ENCODE measurements around the gene PEX12. TPM values are rescaled to one million over a fixed set of nuclear protein-coding genes. Genes with fewer than 3 reads are reported as not detected.

PEX12 gene
- total RNA-seq, 6 experiments from 2014 or later: 6.2 to 9.0 (median 7.2) TPM

DNA sequence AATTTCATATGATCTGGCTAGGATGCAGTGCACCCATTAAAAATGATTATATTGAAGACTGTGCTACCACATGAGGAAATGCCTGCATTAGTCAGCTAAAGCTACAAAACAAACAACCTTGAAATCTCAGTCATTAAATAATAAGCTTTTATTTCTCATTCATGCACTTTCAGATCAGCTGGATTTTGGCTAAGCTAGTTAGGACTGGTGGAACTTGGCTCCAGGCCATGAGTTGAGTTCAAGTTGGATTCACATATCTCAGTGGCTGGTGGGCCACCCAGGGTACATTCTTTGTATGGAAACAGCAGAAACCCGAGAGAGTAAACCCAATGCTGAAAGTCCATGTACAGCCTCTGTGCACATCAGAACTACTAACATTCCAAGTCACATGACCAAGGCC, 34.5 kb downstream of the PEX12 start:
- Mint-ChIP-seq H3K36me3 (ENCODE audit: low read depth) (no peaks in the 10 kb centered on the region), H3K4me3 (no peak overlapping the region; the same call in 1 of the 2 replicates), H3K27ac (no peak overlapping the region), H3K27me3 (ENCODE audit: insufficient read depth) (peaks cover 14% of the 10 kb centered on the region; the same call in 1 of the 2 replicates), H3K4me1 (ENCODE audit: low read depth) (peaks cover 36% of the 10 kb centered on the region), H3K9me3 (no peaks in the 10 kb centered on the region)
- peak; percentile 35 for DNase-seq
- no peak for TF ChIP-seq CTCF (IDR thresholded peaks at IDR 0.05)

GRCh38 chr17:35542990-35543389, 35.4 kb downstream of the PEX12 start:
- H3K27ac Mint-ChIP-seq: no peak overlapping the region
- no peak for DNase-seq
- H3K27me3 Mint-ChIP-seq (ENCODE audit: insufficient read depth): peaks cover 10% of the 10 kb centered on the region; the same call in 1 of the 2 replicates
- H3K9me3 Mint-ChIP-seq: no peaks in the 10 kb centered on the region
- TF ChIP-seq CTCF (IDR thresholded peaks at IDR 0.05): no peak
- peaks cover 42% of the 10 kb centered on the region for H3K4me1 Mint-ChIP-seq (ENCODE audit: low read depth)
- H3K36me3 Mint-ChIP-seq (ENCODE audit: low read depth): no peaks in the 10 kb centered on the region
- H3K4me3 Mint-ChIP-seq: no peak overlapping the region

GRCh38 chr17:35541434-35541833, 36.9 kb downstream of the PEX12 start:
- no peak for DNase-seq
- peak overlapping the region; percentile 85 for H3K4me3 Mint-ChIP-seq
- peaks cover 51% of the 10 kb centered on the region for H3K4me1 Mint-ChIP-seq (ENCODE audit: low read depth)
- H3K36me3 Mint-ChIP-seq (ENCODE audit: low read depth): no peaks in the 10 kb centered on the region
- H3K9me3 Mint-ChIP-seq: no peaks in the 10 kb centered on the region
- no peak for TF ChIP-seq CTCF (IDR thresholded peaks at IDR 0.05)
- H3K27me3 Mint-ChIP-seq (ENCODE audit: insufficient read depth): peaks cover 4% of the 10 kb centered on the region; the same call in 1 of the 2 replicates
- peak overlapping the region; percentile 71 for H3K27ac Mint-ChIP-seq

DNA sequence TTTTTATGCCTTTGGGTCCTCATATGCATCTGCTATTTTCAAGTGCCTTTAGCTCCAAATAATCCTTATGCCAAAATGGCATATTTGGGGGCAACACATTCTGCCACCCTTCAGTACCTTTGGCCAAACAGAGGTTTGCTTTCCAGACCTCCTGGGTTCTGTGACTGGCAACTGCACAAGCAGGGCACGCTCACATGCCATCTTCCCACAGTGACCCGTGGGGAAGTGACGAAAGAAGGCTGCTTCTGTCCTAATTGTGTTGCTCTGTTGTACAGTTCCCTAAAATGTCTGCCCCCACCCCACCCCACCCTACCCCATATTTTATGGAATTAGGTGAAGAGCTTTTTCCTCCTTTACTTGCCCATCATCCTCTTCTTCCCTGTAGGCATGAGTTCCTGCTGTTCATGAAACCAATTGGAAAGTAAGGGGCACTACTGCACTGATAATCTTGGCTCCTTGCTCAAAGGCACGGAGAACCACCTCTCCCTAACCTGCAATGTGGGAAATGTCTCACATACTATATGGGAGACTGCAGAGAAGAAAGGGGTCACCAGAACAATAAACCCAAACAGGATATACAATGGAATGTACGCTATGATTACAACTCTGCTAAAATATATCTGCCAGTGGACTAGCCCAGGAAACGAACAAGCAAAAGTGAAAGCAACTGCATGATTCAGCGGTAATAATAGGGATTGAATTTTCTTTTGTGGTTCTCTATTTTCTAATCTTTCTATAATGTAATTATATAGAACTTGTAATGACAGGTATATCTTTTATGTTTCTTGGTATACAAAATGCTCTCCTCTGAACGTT, 37.6 kb downstream of the PEX12 start:
- no peak for TF ChIP-seq CTCF (IDR thresholded peaks at IDR 0.05)
- Mint-ChIP-seq H3K9me3 (no peaks in the 10 kb centered on the region), H3K27me3 (ENCODE audit: insufficient read depth) (no peaks in the 10 kb centered on the region), H3K27ac (peak overlapping the region; percentile 71), H3K36me3 (ENCODE audit: low read depth) (no peaks in the 10 kb centered on the region), H3K4me1 (ENCODE audit: low read depth) (peaks cover 51% of the 10 kb centered on the region), H3K4me3 (peak overlapping the region; percentile 85)
- DNase-seq: peak; percentile 2

GRCh38 chr17:35539659-35540026, 38.7 kb downstream of the PEX12 start:
- H3K9me3 Mint-ChIP-seq: no peaks in the 10 kb centered on the region
- TF ChIP-seq CTCF (IDR thresholded peaks at IDR 0.05): peak; percentile 56
- H3K36me3 Mint-ChIP-seq (ENCODE audit: low read depth): no peaks in the 10 kb centered on the region
- peak overlapping the region; percentile 48 for H3K4me3 Mint-ChIP-seq
- H3K27ac Mint-ChIP-seq: no peak overlapping the region
- DNase-seq: no peak
- peaks cover 51% of the 10 kb centered on the region for H3K4me1 Mint-ChIP-seq (ENCODE audit: low read depth)
- H3K27me3 Mint-ChIP-seq (ENCODE audit: insufficient read depth): no peaks in the 10 kb centered on the region
